Nephron (organoid): Measurements from ENCODE around the gene KIAA1549.

Source experiments
- H3K27ac Mint-ChIP-seq, 3 experiments: 2 replicates each; pipeline ENCODE4 v1.8.0; 2020; ENCODE audit warnings: mixed read lengths in 3 of 3, mild to moderate bottlenecking in 2 of 3, moderate library complexity in 1 of 3
- H3K27me3 Mint-ChIP-seq: 2 replicates; pipeline ENCODE4 v1.8.0; 2021; ENCODE audit warnings: low read depth, mild to moderate bottlenecking, moderate library complexity, mixed read lengths
- H3K36me3 Mint-ChIP-seq: 2 replicates; pipeline ENCODE4 v1.8.0; 2020; ENCODE audit warnings: low read depth, mixed read lengths
- H3K4me1 Mint-ChIP-seq: 2 replicates; pipeline ENCODE4 v1.8.0; 2020; ENCODE audit warnings: mixed read lengths
- H3K4me3 Mint-ChIP-seq, 3 experiments: 2 replicates each; pipeline ENCODE4 v1.8.0; 2020; ENCODE audit warnings: mild to moderate bottlenecking in 3 of 3, mixed read lengths in 3 of 3, moderate library complexity in 2 of 3
- H3K9me3 Mint-ChIP-seq: 2 replicates; pipeline ENCODE4 v1.8.0; 2020; ENCODE audit warnings: mixed read lengths
- TF ChIP-seq, protein P1 (sequence below), 3 experiments: fragments of 200-600 bp; sonication (generic); IDR thresholded peaks; one replicate each; pipeline ENCODE4 v1.5.0; 2021; ENCODE audit warnings: antibody characterized with exemption in 3 of 3; ENCODE audit not compliant: unreplicated experiment in 3 of 3

The KIAA1549 gene

DNA sequence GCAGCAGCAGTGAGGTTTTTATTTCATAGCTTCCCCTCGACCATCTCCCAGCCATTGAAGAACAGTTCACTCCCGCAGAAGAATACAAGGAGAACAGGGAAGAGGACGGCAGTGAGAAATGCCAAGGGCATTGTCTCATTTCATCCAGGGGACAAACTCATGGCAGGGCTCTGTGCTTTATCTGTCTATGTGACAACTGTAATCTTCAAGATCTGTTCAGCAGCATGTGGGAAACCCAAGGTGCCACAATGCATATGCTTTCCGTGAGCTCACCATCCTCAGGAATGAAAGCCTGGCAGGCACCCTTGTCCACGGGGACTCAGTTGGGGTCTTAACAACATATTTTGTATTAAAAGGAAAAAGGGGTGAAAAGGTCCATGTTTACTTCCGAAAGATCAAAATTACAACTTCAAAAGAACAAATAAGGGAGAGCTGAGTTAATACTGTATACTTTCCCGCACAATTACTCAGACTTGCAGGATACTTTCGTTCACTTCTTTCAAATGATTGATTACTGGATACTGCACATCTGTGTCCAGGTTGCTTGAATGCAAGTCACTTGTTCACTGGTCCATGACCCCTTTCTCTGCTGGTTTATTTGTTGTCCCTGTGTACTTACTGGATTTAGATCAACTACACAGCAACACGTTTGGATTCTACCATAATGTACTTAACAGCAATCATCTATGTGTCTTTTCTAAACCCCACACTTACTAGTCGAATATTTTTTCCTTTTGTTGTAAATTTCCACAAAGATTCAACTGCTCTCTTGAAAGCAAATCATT, 93.1 kb downstream of the KIAA1549 start:
- Mint-ChIP-seq H3K4me3 (no peak overlapping the region), H3K27me3 (peaks cover 5% of the 10 kb centered on the region), H3K9me3 (no peaks in the 10 kb centered on the region), H3K4me1 (peaks cover 54% of the 10 kb centered on the region), H3K27ac (peak overlapping the region; percentile 10 to 46 (median 24)), H3K36me3 (peaks cover 6% of the 10 kb centered on the region)
- TF ChIP-seq, protein P1, sequence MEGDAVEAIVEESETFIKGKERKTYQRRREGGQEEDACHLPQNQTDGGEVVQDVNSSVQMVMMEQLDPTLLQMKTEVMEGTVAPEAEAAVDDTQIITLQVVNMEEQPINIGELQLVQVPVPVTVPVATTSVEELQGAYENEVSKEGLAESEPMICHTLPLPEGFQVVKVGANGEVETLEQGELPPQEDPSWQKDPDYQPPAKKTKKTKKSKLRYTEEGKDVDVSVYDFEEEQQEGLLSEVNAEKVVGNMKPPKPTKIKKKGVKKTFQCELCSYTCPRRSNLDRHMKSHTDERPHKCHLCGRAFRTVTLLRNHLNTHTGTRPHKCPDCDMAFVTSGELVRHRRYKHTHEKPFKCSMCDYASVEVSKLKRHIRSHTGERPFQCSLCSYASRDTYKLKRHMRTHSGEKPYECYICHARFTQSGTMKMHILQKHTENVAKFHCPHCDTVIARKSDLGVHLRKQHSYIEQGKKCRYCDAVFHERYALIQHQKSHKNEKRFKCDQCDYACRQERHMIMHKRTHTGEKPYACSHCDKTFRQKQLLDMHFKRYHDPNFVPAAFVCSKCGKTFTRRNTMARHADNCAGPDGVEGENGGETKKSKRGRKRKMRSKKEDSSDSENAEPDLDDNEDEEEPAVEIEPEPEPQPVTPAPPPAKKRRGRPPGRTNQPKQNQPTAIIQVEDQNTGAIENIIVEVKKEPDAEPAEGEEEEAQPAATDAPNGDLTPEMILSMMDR (IDR thresholded peaks at IDR 0.05; ENCODE audit: unreplicated experiment in 3 of 3): no peak

- H3K36me3 Mint-ChIP-seq: peaks cover 8% of the 10 kb centered on the region
- peaks cover 5% of the 10 kb centered on the region for H3K27me3 Mint-ChIP-seq
- peak overlapping the region; percentile 10 to 46 (median 24) for H3K27ac Mint-ChIP-seq
- TF ChIP-seq, protein P1 (IDR thresholded peaks at IDR 0.05; ENCODE audit: unreplicated experiment in 3 of 3): no peak
- H3K4me1 Mint-ChIP-seq: peaks cover 48% of the 10 kb centered on the region
- H3K4me3 Mint-ChIP-seq: no peak overlapping the region
- no peaks in the 10 kb centered on the region for H3K9me3 Mint-ChIP-seq
Observed at GRCh38 chr7:138887085-138887710, 94.0 kb downstream of the KIAA1549 start.

DNA sequence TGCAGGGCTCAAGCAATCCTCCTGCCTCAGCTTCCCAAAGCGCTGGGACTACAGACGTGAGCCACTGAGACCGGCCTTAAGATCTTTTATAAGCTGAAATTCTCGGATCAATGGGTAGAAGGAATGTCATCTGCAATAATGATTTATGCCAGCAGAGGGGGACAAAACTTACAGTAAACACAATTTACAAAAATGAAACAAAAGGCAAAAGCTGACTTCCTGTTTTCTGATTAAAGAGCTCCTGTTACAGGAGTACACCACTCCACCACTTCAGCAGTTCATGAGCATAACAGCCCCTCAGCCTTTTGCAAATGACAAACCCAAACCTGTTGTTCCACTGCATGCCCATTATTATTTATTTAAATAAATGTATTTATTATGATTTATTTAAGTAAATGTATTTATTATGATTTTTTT, 94.7 kb downstream of the KIAA1549 start:
- Mint-ChIP-seq H3K9me3 (no peaks in the 10 kb centered on the region), H3K36me3 (peaks cover 15% of the 10 kb centered on the region), H3K4me3 (no peak overlapping the region), H3K27me3 (peaks cover 5% of the 10 kb centered on the region), H3K4me1 (peaks cover 41% of the 10 kb centered on the region), H3K27ac (peak overlapping the region in 2 of 3 experiments; percentile 26 to 54)
- TF ChIP-seq, protein P1 (IDR thresholded peaks at IDR 0.05; ENCODE audit: unreplicated experiment in 3 of 3): peak; percentile 56 to 63 (median 57)

DNA sequence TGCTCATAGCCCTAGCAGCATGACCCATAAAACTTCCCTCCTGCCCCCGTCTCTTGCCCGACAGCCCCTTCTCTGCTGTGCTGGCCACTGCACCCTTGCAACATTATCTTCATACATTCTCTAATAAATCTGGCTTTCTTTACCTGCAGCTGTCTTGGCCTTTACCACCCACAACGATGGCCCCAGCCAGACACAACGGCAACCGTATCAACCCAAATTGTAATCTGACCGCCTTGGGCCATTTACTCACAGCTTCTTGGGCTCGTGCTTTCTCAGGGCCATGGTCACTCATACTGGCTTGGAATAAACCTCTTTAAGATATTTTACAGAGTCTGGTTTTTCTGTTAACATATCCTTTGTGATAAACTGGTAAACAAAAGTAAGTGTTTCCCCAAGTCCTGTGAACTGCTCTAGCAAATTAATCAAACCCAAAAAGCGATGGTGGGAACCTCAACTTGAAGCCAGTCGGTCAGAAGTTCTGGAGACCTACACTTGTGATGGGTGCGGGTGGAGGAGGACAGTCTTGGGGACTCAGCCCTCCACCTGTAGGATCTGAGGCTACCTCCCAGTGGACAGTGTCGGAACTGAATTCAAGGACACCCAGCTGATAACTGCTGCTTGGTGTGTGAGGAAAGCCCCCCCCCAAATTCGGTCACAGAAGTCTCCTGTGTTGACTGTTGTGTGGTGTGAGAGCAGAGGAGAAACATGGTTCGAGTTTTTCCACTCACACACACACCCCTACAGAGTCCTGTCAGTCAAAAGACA, 95.6 kb downstream of the KIAA1549 start:
- TF ChIP-seq, protein P1 (IDR thresholded peaks at IDR 0.05; ENCODE audit: unreplicated experiment in 3 of 3): no peak
- H3K4me3 Mint-ChIP-seq: no peak overlapping the region

GRCh38 chr7:138882249-138882648, 98.9 kb downstream of the KIAA1549 start:
- peaks cover 5% of the 10 kb centered on the region for H3K4me1 Mint-ChIP-seq
- H3K27me3 Mint-ChIP-seq: no peaks in the 10 kb centered on the region
- H3K36me3 Mint-ChIP-seq: peaks cover 42% of the 10 kb centered on the region
- TF ChIP-seq, protein P1 (IDR thresholded peaks at IDR 0.05; ENCODE audit: unreplicated experiment in 3 of 3): no peak
- no peaks in the 10 kb centered on the region for H3K9me3 Mint-ChIP-seq
- no peak overlapping the region for H3K27ac Mint-ChIP-seq
- no peak overlapping the region for H3K4me3 Mint-ChIP-seq

More for the DNA sequence above, 95.6 kb downstream of the KIAA1549 start:
- Mint-ChIP-seq H3K27me3 (peaks cover 5% of the 10 kb centered on the region), H3K9me3 (no peaks in the 10 kb centered on the region), H3K4me1 (peaks cover 32% of the 10 kb centered on the region), H3K36me3 (peaks cover 24% of the 10 kb centered on the region), H3K27ac (no peak overlapping the region)
